Umbilical cord (tissue), 2 donors: ENCODE data around the gene PKD2. TPM values are rescaled to one million over a fixed set of nuclear protein-coding genes. Genes with fewer than 3 reads are reported as not detected.
A peak's percentile ranks its signal among the peaks of the same experiment; 100 is the strongest.
"Not testable (repeated sequence)": the region's sequence is repeated elsewhere in the genome, so short reads cannot be mapped to it uniquely, and the experiment has no call there.

Experiments used
- DNase-seq: peaks from one replicate; pipeline ENCODE4 v3.0.0-alpha.2; 2015; ENCODE audit warnings: low spot score
- total RNA-seq: library from RNA; depleted of rRNA; stranded (reverse); fragments of >200 nt; gene quantifications from one replicate; pipeline ENCODE4 v1.2.3, GENCODE V29; 2014; ENCODE audit warnings: low replicate concordance; ENCODE audit not compliant: insufficient read depth

Gene PKD2
- total RNA-seq, 1 donor from 2014 or later = 70.3 TPM

DNA sequence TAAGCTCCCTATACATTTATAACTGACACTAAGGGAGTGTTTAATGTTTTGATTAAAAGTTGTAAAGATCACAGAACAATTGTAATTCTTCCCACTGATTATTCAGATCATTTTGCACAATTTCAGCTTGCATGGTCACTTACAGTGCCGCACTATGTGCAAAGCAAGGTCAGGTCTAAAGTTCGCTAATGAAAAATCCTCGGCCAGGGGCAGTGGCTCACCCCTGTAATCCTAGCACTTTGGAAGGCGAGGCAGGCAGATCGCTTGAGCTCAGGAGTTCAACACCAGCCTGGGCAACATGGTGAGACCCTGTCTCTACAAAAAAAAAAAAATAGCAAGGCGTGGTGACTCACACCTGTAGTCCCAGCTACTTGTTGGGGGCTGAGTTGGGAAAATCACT, 57.0 kb downstream of the PKD2 start:
- no peak for DNase-seq

DNA sequence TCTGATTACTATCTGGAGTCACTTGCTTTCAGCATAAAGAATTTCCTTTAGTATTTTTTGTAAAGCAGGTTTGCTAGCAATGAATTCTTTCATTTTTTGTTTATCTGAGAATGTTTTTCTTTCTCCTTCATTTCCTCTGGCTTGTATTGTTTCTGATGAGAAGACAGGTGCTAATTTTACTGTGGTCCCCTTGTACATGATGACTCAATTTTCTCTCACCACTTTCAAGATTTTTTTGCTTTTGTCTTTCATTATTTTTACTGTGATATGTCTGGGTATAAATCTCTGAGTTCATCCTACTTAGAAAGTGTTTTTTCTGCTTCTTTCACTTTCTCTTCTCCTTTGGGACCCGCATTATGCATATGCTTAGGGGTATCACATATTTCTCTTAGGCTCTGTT, 62.6 kb downstream of the PKD2 start:
- DNase-seq = no peak

DNA sequence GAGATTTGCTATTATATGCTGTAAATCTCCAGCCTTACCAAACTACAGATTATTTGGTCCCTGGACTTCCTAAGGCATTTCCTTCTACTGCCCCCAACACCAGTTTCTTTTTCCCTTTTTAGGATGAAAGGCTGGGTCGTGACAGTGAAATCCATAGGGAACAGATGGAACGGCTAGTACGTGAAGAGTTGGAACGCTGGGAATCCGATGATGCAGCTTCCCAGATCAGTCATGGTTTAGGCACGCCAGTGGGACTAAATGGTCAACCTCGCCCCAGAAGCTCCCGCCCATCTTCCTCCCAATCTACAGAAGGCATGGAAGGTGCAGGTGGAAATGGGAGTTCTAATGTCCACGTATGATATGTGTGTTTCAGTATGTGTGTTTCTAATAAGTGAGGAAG, 67.9 kb downstream of the PKD2 start:
- no peak for DNase-seq

DNA sequence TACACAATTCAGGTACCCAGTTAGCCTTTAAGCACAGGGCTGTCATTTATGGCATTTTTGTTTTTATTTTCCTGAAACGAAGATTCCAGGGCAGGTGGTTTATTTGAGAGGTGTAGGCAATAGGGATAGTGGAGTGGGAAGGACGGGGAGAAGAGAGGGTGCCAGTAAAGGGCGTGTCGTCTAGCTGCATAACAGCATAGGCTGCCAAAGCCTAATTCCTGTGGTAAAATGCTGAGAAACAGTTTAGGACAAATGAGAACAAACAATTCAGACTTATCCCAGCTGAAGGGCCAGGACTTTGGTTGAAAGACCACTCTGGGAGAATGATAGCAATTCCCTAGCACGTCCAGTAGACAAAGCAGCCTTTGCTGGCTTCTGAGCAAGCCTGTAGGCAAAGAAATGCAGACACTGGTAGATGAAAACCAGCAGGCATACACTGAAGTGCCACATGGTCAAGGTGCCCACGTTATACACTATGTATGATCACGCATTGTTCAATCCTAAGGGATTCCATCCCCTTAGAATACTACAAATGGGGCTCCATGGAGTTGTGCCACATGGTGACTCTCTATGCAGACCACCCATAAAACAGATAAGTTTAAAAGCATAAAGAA, 70.6 kb downstream of the PKD2 start:
- DNase-seq = no peak

DNA sequence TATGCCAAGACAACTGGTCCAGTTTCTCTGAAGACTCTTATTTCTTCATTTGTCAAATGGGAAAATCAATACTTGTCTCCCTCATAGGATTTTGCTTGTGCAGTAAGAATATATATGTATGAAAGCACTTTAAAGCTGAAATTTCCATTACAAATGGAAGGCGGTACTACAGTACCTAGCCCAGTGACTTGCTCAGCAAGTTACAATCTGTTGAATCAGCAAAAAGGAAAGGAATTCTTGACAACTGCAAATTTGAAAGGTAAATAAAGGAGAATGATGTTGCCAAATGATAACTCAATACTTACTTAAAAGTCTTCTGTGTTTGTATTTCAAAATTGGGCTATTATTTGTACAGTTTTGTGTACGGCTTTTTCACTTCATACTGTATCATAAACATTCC, 71.1 kb downstream of the PKD2 start:
- no peak for DNase-seq

DNA sequence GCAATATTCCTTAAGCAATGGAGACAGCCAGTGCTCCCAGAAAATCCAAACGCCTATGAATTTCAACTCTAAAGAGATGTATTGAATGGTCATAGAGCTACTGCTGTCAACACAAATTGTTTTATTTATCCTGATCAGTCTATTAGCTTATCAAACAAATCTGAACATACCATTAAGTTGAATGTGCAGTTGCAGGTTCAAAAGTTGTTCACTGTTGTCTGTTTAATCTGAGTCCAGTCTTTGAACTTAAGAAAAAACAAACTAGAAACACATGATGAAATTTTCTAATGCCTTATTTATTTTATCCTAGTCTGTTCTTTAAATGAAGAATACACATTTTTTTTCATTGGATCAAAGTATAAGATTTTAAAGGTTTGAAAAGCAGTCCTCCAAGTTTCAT, 73.2 kb downstream of the PKD2 start:
- no peak for DNase-seq

DNA sequence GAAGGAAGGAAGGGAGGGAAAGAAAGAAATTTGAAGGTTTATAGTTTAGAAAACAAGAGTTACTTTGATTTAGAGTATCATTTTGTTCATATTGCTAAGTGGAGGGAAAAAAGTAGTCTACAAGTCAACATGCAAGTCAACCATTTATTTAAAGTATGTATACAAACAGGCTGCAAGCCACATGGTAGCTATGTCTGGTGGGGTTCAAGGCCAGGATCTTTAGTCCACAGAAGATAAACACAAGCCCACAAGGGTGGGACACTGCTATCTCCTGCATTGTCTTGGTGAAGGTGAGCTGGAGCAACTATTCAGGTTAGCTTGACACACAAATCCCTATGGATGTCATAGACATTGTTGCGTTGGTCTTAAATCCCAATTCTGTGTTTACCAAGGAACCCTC, 79.6 kb downstream of the PKD2 start:
- no peak for DNase-seq

DNA sequence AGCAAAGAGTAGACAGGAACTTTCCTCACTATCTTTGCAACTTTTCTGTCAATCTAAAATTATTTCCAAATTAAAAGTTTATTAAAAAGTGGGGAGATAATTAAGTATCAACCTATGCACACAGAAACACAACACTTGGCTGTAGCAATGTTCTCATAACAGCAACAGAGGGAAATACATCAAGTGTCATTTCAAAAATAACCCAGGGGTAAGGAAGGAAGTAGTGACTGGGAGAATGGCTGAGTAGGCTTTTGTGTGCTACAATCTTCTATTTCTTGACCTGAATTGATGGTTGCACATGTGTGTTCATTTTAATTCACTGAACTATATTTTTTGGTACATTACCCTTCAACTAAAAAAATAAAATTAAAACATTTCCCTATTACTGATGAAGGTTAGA, 83.5 kb downstream of the PKD2 start:
- DNase-seq = no peak

DNA sequence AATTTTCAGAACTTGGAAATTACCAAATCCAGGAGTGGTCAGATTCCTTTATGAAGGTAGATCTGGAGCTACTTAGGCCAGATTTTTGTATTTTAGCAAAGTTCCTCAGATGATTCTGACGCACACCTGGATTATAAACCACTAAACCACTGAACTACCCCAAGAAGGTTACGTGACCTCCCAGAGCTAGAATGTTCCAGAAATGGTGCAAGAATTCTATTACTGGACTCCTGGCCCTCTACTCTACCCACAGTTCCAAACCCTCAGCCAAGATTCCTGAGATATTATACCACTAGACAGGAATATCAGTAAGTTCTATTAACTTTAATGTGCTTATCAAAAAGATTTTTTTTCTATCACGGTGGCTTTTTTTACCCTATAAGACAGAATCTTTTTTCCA, 83.9 kb downstream of the PKD2 start:
- DNase-seq = no peak

DNA sequence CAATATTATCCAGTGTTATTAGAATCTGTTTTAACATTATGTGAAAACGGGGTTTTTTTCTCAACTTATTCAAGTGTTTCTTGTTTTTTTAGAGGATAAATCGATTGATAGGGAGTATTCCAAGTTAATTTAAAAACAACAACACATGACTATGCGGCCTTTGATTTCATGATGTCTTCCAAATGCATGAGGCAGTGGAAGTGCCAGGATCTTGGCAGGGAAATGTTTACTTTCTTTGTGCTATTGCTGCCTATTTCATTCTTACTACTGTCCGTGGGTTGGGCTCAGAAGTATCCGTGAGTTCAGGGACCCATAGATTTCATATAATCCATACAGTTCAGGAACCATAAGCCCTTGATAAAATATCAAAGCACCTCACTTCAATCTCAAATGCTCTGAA, 86.4 kb downstream of the PKD2 start:
- no peak for DNase-seq

DNA sequence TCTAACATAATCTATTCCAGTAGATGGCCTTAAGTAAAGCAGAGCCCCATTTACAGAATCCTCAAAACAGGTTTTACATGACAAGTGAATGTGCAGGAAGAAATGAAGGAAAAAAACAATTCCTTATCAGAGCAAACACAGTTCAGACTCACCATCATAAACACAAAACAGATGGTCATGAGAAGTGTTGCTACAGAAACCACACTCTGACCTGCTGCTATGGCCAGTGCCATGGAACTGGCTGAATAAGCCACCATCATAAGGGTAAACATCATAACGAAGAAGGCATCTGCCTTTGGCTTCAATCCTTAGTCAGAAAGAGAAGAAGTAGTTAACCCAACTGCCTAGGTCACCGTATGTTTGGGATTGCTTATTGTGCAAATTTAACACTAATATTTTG, 89.9 kb downstream of the PKD2 start:
- no peak for DNase-seq

DNA sequence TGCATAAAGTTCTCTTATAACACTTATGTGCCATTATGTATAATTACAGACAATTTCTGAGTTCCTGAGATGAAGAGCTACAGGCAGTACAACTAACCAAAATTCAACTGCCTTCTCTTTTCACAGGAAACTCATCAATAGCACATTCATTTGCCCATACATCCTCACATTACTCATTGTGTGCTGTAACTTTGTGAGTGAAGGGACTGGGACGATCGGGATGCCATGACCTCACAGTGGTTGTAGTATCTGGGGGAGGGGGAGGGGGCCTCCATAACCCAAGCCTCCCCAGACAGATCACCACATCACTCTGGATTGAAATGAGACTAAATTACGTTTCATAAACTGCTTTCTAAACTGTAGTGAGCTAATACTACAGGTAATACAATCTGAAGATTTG, 90.3 kb downstream of the PKD2 start:
- no peak for DNase-seq

DNA sequence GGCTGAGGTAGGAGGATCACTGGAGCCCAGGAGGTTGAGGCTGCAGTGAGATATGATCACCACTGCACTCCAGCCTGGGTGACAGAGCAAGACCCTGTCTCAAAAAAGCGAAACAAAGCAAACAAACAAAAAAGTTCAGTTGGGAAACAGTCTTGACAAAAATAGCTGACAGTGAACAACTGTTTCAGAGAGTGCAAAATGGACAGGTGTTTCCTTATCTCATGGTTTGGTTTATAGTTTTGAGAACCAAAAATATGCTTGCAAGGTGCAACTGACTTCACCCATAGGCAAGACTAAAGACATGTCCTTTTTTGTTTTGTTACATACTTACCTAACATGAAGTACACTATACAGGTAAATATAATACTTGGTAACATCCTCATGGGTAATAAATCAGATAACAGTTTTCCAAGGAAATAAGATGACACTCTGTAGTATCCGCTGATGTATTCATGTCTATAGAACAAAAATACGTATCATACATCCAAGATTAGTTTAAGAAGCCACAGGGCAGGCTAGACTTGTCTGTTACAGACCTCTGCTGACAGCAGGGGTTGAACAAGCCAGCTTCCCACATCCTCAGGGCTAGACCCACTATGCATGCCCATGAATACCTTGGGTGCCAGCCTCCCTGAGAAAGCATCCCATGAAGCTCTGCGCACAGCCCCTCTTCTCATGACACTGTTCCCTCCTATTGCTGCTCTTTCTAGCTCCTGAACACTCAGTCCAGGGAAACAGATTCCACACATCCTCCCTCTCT, 91.7 kb downstream of the PKD2 start:
- no peak for DNase-seq

DNA sequence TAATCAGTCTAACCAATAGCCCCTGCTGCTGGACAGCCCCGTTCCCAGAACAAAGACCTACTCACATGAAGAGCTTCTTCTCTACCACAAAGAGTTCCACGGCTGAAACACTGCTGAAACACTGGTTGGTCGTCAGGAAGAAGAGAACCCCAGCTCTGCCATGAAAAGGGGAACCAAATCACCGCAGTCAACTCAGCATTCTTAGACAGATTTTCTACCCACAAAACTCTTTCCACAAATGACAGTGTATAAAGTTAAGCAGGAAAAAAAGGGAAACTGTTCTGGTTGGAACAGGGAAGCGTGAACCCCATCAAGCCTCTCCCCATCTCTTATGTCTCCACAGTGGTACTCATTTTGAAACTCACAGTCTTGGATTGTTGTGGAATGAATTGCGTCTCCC, 93.7 kb downstream of the PKD2 start:
- DNase-seq = peak; percentile 40

DNA sequence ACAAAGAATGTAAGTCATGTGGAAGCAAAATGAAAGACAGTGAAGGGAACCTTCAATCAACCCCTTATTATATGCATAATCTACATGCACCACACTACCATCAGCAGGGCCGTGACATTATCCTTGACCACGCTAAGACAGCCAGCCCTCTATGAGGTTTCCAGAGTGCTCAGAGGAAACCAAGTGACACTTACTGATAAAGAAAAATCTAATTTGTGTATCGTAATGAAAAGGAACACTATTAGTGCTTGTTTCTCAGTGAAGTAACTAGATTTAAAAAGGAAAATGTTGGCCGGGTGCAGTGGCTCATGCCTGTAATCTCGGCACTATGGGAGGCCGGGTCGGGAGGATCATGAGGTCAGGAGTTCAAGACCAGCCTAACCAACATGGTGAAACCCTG, 94.6 kb downstream of the PKD2 start:
- no peak for DNase-seq

DNA sequence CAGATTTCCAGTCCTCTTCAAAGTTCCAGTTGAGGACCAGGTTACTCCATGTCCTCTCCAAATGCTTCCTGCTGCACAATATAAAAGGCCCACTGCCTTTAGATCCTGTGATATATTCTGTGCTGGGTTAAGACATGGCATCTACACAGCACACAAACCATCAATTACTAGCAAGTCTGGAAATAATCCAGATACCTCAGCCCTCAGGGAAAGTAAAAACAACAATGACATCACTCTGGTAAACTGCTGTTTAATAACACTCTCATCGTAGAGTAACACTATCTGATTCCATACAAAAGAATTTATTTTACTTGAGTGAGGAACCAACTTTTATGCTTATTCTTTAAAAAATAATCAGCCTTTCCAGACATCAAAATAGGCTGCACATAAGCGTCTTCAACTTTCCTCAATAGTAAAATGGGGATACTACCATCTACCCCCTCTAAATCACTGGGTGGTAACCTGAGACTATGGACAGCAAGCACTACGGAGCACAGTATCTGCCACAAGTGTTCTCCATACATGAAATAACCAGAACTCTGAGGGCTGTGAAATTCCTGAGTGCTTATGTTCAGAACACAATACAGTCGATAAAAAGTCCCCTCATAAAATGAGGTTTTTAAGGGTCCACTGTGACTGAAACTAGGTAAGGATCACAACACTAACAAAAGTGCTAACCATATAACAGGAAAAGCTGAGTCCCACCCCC, 97.6 kb downstream of the PKD2 start:
- DNase-seq = peak; percentile 47

DNA sequence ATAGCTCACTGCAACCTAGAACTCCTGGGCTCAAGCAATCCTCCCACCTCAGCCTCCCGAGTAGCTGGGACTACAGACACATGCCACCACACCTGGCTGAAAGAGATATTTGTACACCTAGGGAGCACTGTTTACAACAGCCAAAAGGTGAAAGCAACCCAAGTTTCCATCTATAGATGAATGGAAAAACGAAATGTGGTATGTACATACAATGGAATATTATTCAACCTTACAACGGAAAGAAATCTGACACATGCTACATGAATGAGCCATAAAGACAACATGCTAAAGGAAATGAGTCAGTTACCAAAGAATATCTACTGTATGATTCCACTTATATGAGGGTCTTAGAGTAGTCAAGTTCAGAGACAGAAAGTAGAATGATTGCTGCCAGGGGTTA, 98.8 kb downstream of the PKD2 start:
- DNase-seq = no peak

DNA sequence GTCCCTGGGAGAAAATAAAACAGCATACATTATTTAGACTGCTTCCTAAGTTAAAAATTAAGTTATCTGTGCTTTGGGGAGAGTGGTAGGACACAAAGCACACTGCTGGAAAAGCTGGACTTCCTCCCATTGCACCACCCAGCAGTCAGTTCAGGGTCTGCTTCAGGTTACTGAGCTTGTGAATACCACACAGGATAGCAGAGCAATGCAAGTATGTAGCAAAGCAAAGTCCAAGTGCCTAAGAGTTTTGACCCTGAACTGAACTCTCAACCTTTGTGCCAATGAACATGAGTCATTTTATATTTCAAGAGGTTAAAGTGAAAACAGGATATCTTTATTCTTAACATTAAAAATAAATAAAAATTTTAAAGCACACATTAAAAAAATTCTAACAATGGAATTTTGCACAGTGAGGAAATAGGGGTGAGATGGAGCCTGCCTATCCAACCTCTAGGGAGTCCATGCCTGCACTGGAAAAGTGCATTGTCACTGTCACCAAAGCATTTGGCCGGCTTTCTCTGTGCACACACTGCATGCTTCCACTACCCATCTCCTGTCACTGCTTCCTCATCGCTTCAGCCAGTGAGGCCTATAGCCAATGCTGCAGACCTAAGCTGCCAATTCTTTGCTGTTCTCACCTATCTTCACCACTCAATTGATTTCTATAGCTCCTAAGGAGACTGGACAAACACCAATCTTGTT, 100.1 kb downstream of the PKD2 start:
- DNase-seq = no peak

DNA sequence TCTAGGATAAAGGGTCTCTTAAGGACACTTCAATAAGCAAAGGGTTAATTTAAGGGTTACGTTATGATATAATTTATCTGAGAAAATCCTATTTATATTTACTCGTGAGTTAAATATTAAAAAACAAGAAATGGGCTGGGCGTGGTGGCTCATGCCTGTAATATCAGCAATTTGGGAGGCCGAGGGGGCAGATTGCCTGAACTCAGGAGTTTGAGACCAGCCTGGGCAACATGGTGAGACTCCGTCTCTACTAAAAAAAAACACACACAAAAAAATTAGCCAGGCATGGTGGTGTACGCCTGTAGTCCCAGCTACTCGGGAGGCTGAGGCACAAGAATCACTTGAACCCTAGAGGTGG, 100.7 kb downstream of the PKD2 start:
- not testable (repeated sequence) for DNase-seq

DNA sequence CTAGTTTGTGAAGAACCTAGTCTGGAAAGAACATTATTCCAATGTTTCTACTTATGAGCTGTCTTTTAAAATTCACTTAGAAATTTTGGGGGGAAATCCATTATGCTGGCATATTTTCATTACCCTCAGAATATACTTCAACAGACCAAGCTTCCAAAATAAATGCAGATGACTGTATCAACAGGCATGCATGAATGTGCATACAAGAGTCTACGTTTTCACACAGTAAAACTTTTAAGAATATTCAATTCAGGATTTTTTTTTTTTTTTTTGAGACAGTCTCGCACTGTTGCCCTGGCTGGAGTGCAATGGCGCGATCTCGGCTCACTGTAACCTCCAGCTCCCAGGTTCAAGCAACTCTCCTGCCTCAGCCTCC, 101.3 kb downstream of the PKD2 start:
- DNase-seq = no peak

DNA sequence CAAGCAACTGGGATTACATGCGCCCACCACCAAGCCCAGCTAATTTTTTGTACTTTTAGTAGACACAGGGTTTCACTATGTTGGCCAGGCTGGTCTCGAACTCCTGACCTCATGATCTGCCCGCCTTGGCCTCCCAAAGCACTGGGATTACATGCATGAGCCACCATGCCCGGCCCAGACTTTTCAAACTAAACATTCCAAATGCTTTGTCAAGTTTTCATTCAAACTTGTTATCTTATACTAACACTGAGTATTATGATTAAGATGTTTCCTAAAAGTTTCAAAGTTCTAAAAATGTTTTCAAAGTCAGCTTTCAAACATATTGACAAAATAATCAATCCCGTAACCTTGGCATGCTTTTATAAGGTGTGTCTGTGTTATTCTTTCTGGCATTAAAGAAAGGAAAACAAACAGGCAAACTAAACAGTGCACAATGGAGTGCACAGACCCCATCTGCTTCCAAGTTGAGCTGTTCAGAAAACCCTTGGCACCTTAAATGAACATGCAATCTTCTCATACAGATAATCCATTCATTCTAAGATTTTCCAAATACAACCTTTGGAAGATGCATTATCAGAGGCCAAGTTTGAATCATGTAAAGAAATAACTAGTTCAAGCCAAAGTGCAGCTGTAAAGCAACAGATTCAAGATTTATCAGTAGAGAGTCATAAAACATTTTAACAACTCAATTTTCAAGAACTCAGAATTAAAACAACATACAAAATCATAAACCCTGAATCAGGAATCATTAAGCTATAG, 101.9 kb downstream of the PKD2 start:
- DNase-seq = no peak

DNA sequence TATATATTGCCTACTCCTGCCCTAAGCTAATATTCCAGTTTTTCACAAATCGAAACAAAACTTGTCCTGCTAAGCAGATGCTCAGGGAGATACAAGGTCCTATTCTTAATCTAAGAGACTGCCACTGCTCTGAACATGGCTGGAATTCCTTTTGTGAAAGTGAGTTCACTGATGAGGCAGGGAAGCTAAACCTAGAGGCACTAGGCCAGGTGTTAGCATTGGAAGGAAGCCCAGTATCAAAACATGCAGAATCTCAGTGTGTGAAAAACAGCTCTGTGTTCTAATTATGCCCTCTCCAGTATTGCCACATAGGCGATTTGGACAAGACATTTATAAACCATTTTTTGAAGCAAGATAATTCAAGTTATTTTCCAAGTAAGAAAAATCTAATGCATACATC, 103.4 kb downstream of the PKD2 start:
- no peak for DNase-seq
